Bronchial epithelial cell (primary cell): ENCODE data around the gene APP. TPM values are rescaled to one million over a fixed set of nuclear protein-coding genes. Genes with fewer than 3 reads are reported as not detected.

Experiments
- DNase-seq: peaks from one replicate; pipeline ENCODE4 v3.0.0-alpha.2; 2010; ENCODE audit warnings: low read depth
- FAIRE-seq: peaks from 2 replicates; lab custom pipeline; 2011; peaks lifted over from hg19 to GRCh38; lab: Jason Lieb, UNC
- H3K27me3 ChIP-seq: 2 replicates; pipeline ENCODE4 v1.5.1; 2011; ENCODE audit warnings: low read length; ENCODE audit not compliant: control insufficient read depth, insufficient read depth
- H3K36me3 ChIP-seq: 2 replicates; pipeline ENCODE4 v1.5.1; 2011; ENCODE audit warnings: low read length; ENCODE audit not compliant: control insufficient read depth, insufficient read depth
- H3K4me3 ChIP-seq: 2 replicates; pipeline ENCODE4 v1.5.1; 2011; ENCODE audit warnings: mild to moderate bottlenecking, low read depth, low read length, control low read depth
- CTCF ChIP-seq: IDR thresholded peaks from 2 replicates; pipeline ENCODE4 v1.5.1; 2011; ENCODE audit warnings: mild to moderate bottlenecking, moderate library complexity, low read length, control low read depth, inconsistent platforms; ENCODE audit not compliant: insufficient read depth, severe bottlenecking
- total RNA-seq: library from RNA; depleted of rRNA; stranded (reverse); fragments of >200 nt; gene quantifications from 2 replicates; pipeline ENCODE4 v1.2.1, GENCODE V29; 2014

Gene APP
- total RNA-seq, 1 donor from 2014 or later, result 745 TPM

GRCh38 chr21:25963181-25963580 lies 207.4 kb downstream of the APP start:
- FAIRE-seq (no peak), DNase-seq (peak; percentile 84)
- no peak for TF ChIP-seq CTCF
- Histone ChIP-seq H3K4me3 (no peak overlapping the region), H3K36me3 (peaks cover 5% of the 10 kb centered on the region), H3K27me3 (no peaks in the 10 kb centered on the region)

GRCh38 chr21:25961042-25961441 lies 209.5 kb downstream of the APP start:
- Histone ChIP-seq H3K36me3 (peaks cover 5% of the 10 kb centered on the region), H3K4me3 (no peak overlapping the region), H3K27me3 (no peaks in the 10 kb centered on the region)
- no peak for TF ChIP-seq CTCF
- no peak for DNase-seq
- FAIRE-seq, result no peak

DNA sequence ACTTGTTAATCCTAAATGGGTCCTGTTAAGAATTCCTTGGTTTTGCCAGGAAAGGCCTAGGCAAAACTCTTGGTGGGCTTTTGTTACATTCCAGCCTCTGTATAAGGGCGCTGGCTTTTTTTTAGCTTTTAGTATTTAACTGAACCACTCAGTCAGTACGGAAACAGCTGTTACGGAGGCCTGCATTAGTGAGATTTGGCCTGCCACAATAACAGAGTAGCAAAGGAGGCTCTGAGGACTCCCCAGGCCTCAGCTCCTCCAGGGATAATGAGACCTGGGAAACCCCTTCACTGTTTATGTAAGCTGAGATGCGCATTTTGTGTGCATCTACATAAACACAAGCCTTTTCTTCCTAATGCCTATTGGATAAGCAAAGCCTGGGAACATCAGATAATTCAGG lies 210.2 kb downstream of the APP start:
- FAIRE-seq (no peak), DNase-seq (no peak)
- TF ChIP-seq CTCF, result no peak
- Histone ChIP-seq H3K27me3 (no peaks in the 10 kb centered on the region), H3K4me3 (no peak overlapping the region), H3K36me3 (peaks cover 8% of the 10 kb centered on the region)

DNA sequence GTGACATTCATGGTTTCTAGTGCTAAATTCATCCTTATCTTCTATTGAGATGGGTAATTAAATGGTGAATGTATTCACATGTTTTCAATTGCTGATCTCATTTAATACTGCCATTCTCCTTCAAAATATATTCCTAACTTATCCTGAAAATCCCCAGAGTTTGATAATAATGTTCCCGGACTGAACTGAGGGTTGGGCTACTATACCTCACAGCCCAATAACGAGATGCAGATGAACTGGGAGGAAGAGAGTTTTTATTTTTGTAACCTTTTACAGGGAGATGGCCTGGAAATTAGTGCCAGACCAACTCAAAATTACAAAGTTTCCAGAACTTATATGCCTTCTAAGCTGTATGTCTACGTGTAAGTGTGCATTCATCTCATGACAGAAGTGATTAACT lies 210.8 kb downstream of the APP start:
- Histone ChIP-seq H3K36me3 (peaks cover 8% of the 10 kb centered on the region), H3K27me3 (no peaks in the 10 kb centered on the region), H3K4me3 (no peak overlapping the region)
- TF ChIP-seq CTCF, result no peak
- DNase-seq (no peak), FAIRE-seq (no peak)

DNA sequence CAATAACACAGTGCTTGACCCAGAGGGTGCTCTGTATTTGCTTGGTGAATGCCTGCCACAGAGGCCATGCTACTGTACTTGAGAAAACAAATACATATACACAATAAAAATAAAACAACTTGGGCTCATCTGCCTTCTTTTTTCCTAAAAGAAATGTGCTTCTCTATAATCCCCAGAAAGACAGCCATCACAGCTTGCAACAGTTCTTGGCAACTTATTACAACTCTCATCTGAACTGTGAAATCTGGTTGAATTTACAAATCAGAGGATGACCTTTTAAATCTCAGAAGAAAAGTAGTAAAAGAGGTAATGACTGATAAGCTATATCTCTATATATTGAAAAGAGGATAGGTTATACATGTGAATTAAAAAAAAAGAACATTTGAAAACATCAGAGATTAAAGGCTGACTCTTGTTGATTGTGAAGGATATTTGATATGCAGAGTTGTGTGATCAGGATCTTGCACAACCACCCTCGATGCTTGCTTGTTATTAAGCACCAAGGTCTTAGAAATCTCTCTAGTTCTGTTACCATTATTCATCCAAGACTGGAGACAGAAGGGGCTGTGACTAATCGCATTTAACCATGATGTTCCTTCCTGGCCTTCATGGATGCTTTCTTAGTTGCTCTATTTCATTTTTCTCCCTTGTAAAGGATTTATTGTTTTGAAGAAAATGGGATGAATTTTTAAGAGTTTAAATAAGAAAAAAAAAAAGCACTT lies 213.4 kb downstream of the APP start:
- H3K4me3 ChIP-seq, result no peak overlapping the region
- DNase-seq, result peak; percentile 87
- FAIRE-seq, result no peak
- TF ChIP-seq CTCF, result no peak
- peaks cover 8% of the 10 kb centered on the region for H3K36me3 ChIP-seq
- H3K27me3 ChIP-seq, result no peaks in the 10 kb centered on the region

GRCh38 chr21:25955646-25956045 lies 214.9 kb downstream of the APP start:
- no peak for TF ChIP-seq CTCF
- Histone ChIP-seq H3K27me3 (no peaks in the 10 kb centered on the region), H3K36me3 (peaks cover 9% of the 10 kb centered on the region), H3K4me3 (no peak overlapping the region)
- FAIRE-seq, result peak; percentile 75
- no peak for DNase-seq
